Keratinocyte (primary cell): ENCODE results near the gene UCK2.

Experiments used
- EZH2 ChIP-seq: IDR thresholded peaks from one replicate; pipeline ENCODE4 v1.6.1; 2012; ENCODE audit warnings: inconsistent platforms, mild to moderate bottlenecking, low read length, moderate library complexity
- TF ChIP-seq, protein P1 (sequence below), 3 experiments: IDR thresholded peaks in 1 of 3; conservative IDR thresholded peaks in 1 of 3; optimal IDR thresholded peaks in 1 of 3; 2 replicates in 2 of 3; 3 replicates in 1 of 3; pipeline versions ENCODE3 to v1.5.1; 2011; ENCODE audit warnings: low read length in 3 of 3, mild to moderate bottlenecking in 3 of 3, moderate library complexity in 2 of 3, control low read depth in 1 of 3, inconsistent platforms in 1 of 3; ENCODE audit not compliant: insufficient read depth in 2 of 3; ENCODE audit errors: extremely low read depth in 1 of 3

DNA sequence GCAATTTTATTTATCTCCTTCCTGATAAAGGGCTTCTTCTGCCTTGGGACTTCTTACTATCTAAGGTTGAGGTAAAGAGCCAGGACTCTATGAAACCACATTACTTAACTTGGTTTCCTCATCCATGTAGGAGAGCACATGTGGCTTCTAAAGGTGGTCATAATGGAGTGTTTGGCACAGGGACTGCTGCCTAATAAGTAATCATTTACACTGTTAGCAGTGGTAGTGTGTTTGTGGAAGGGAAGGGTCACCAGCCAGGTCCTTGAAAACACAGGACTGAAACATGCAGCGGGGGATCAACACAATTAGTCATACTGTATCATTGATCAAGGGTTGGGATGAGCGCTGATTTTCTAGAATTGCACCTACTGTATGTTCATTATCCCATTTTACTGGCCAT is 59.6 kb downstream of the UCK2 start:
- TF ChIP-seq, protein P1, sequence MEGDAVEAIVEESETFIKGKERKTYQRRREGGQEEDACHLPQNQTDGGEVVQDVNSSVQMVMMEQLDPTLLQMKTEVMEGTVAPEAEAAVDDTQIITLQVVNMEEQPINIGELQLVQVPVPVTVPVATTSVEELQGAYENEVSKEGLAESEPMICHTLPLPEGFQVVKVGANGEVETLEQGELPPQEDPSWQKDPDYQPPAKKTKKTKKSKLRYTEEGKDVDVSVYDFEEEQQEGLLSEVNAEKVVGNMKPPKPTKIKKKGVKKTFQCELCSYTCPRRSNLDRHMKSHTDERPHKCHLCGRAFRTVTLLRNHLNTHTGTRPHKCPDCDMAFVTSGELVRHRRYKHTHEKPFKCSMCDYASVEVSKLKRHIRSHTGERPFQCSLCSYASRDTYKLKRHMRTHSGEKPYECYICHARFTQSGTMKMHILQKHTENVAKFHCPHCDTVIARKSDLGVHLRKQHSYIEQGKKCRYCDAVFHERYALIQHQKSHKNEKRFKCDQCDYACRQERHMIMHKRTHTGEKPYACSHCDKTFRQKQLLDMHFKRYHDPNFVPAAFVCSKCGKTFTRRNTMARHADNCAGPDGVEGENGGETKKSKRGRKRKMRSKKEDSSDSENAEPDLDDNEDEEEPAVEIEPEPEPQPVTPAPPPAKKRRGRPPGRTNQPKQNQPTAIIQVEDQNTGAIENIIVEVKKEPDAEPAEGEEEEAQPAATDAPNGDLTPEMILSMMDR (optimal IDR thresholded peaks at IDR 0.05 in 1 of 3, IDR thresholded peaks at IDR 0.05 in 1 of 3, conservative IDR thresholded peaks at IDR 0.05 in 1 of 3; ENCODE audit: extremely low read depth in 1 of 3, insufficient read depth in 2 of 3, low read length in 3 of 3), result no peak
- no peak for TF ChIP-seq EZH2
